Liver (tissue), 3 donors: Measurements from ENCODE around the gene SCN2A.

Experiments
- GABPA ChIP-seq, 2 donors: IDR thresholded peaks in 1 of 2; conservative IDR thresholded peaks in 1 of 2; 2 replicates each; pipeline ENCODE4 v1.6.1; 2016; ENCODE audit warnings: antibody characterized with exemption in 2 of 2, mild to moderate bottlenecking in 1 of 2, moderate library complexity in 1 of 2
- RAD21 ChIP-seq, 2 donors: IDR thresholded peaks; 2 replicates each; pipeline ENCODE4 v1.6.1; 2016; ENCODE audit warnings: antibody characterized with exemption in 2 of 2, mild to moderate bottlenecking in 2 of 2
- RXRA ChIP-seq, 2 donors: IDR thresholded peaks; 2 replicates each; pipeline ENCODE4 v1.6.1; 2017 to 2018; ENCODE audit warnings: antibody characterized with exemption in 2 of 2, mild to moderate bottlenecking in 1 of 2
- SP1 ChIP-seq: IDR thresholded peaks from 2 replicates; pipeline ENCODE4 v1.6.1; 2018; ENCODE audit warnings: antibody characterized with exemption, mild to moderate bottlenecking
- YY1 ChIP-seq: IDR thresholded peaks from 2 replicates; pipeline ENCODE4 v1.6.1; 2016; ENCODE audit warnings: antibody characterized with exemption, mild to moderate bottlenecking
- TF ChIP-seq, protein P1 (sequence below): fragments of 150-350 bp; IDR thresholded peaks from 2 replicates; pipeline ENCODE4 v1.5.1; 2017; ENCODE audit warnings: improper control_type of control experiment, low read depth, low read length; ENCODE audit not compliant: missing input control
- TF ChIP-seq, protein P2 (sequence below): IDR thresholded peaks from 2 replicates; pipeline ENCODE4 v1.6.1; 2016; ENCODE audit warnings: antibody characterized with exemption
- TF ChIP-seq, protein P3 (sequence below): IDR thresholded peaks from 2 replicates; pipeline ENCODE4 v1.6.1; 2016; ENCODE audit warnings: antibody characterized with exemption, mild to moderate bottlenecking
- donor health status: healthy.
- donor health status: healthy.

DNA sequence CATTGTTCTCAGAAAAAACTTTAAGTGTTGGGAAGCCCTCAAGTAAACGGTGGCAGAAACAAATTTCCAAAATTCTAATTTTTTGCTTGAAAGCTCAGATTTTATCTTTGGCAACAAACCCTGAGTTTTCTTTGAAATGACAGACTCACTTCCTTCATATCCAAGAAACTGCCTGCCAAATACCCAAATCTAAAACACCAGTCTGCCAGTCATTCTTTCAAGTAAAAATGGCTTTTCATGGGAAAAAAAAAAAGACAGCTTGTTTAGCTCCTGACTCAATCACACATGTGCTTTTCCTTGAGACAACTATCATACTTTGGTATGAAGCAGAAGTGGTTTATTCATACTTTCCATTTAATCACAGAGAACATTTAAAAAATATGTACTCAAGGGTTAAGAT, 189.7 kb downstream of the SCN2A start:
- TF ChIP-seq, protein P1, sequence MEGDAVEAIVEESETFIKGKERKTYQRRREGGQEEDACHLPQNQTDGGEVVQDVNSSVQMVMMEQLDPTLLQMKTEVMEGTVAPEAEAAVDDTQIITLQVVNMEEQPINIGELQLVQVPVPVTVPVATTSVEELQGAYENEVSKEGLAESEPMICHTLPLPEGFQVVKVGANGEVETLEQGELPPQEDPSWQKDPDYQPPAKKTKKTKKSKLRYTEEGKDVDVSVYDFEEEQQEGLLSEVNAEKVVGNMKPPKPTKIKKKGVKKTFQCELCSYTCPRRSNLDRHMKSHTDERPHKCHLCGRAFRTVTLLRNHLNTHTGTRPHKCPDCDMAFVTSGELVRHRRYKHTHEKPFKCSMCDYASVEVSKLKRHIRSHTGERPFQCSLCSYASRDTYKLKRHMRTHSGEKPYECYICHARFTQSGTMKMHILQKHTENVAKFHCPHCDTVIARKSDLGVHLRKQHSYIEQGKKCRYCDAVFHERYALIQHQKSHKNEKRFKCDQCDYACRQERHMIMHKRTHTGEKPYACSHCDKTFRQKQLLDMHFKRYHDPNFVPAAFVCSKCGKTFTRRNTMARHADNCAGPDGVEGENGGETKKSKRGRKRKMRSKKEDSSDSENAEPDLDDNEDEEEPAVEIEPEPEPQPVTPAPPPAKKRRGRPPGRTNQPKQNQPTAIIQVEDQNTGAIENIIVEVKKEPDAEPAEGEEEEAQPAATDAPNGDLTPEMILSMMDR: no peak
- TF ChIP-seq SP1: no peak
- TF ChIP-seq, protein P2, sequence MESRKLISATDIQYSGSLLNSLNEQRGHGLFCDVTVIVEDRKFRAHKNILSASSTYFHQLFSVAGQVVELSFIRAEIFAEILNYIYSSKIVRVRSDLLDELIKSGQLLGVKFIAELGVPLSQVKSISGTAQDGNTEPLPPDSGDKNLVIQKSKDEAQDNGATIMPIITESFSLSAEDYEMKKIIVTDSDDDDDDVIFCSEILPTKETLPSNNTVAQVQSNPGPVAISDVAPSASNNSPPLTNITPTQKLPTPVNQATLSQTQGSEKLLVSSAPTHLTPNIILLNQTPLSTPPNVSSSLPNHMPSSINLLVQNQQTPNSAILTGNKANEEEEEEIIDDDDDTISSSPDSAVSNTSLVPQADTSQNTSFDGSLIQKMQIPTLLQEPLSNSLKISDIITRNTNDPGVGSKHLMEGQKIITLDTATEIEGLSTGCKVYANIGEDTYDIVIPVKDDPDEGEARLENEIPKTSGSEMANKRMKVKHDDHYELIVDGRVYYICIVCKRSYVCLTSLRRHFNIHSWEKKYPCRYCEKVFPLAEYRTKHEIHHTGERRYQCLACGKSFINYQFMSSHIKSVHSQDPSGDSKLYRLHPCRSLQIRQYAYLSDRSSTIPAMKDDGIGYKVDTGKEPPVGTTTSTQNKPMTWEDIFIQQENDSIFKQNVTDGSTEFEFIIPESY: no peak
- no peak for TF ChIP-seq YY1
- no peak for TF ChIP-seq RAD21 (IDR thresholded peaks at IDR 0.05)
- TF ChIP-seq, protein P3, sequence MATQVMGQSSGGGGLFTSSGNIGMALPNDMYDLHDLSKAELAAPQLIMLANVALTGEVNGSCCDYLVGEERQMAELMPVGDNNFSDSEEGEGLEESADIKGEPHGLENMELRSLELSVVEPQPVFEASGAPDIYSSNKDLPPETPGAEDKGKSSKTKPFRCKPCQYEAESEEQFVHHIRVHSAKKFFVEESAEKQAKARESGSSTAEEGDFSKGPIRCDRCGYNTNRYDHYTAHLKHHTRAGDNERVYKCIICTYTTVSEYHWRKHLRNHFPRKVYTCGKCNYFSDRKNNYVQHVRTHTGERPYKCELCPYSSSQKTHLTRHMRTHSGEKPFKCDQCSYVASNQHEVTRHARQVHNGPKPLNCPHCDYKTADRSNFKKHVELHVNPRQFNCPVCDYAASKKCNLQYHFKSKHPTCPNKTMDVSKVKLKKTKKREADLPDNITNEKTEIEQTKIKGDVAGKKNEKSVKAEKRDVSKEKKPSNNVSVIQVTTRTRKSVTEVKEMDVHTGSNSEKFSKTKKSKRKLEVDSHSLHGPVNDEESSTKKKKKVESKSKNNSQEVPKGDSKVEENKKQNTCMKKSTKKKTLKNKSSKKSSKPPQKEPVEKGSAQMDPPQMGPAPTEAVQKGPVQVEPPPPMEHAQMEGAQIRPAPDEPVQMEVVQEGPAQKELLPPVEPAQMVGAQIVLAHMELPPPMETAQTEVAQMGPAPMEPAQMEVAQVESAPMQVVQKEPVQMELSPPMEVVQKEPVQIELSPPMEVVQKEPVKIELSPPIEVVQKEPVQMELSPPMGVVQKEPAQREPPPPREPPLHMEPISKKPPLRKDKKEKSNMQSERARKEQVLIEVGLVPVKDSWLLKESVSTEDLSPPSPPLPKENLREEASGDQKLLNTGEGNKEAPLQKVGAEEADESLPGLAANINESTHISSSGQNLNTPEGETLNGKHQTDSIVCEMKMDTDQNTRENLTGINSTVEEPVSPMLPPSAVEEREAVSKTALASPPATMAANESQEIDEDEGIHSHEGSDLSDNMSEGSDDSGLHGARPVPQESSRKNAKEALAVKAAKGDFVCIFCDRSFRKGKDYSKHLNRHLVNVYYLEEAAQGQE: no peak
- TF ChIP-seq RXRA (IDR thresholded peaks at IDR 0.05): no peak
- TF ChIP-seq GABPA (IDR thresholded peaks at IDR 0.05 in 1 of 2, conservative IDR thresholded peaks at IDR 0.05 in 1 of 2): no peak
